GM19099 (cell line): ENCODE measurements around the gene GRIK3.

Source experiments
- POLR2A ChIP-seq: IDR thresholded peaks from 3 replicates; pipeline ENCODE4 v1.6.1; 2011; ENCODE audit warnings: low read depth; ENCODE audit not compliant: insufficient read length; ENCODE audit errors: extremely low read depth

Gene GRIK3

DNA sequence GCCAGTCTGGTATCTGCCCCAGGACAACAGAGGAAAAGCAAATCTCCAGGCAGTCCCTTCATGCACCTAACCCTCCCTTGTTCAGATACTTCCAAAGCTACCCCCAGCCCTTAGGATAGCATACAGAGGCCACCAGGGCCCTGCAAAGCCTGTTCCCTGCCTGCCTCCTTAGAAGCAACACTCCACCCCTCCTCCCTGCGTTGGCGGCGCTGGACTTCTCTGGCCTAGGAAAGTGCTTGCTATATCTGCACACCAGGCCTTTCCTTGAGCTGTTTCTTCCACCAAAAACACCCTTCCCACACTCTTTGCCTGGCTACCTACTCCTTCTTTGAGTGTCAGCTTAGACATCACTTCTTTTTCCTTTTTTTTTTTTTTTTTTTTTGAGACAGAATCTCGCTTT lies 61.3 kb downstream of the GRIK3 start:
- TF ChIP-seq POLR2A: no peak

DNA sequence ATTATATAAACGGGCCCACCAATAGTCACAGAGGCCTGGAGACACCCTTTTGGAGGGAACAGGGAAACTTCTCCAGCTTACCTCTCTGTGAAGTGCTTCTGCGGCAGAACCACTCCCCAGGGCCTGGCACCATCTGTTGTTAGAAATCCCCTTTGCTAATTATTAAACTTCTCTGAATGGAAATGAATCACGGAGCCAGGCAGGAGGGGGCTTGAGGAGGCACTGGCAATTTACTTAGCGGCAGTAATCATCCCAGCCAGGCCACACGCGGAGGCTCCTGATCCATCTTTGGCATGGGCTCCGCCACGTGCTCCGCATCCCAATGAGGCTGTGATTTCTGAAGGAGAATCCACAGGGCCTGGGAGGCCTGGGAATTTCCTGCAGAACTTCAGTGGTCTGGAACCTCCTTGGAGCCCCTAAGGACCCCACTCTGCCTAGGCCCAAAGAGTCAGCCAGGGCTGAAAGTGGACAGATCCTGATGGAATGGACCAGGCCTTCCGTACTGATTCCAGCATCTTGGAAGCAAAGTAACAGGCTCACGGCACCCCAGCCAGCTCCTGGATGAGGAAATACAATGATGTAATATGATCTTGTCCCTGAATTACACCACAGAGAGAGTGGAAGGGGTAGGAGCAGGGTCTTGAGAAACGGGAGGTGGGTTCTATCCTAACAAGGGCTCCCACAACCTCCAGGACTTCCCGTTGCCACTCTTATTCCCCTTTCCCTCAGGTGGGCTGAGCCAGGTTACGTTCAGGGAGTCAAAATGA lies 62.3 kb downstream of the GRIK3 start:
- no peak for TF ChIP-seq POLR2A

DNA sequence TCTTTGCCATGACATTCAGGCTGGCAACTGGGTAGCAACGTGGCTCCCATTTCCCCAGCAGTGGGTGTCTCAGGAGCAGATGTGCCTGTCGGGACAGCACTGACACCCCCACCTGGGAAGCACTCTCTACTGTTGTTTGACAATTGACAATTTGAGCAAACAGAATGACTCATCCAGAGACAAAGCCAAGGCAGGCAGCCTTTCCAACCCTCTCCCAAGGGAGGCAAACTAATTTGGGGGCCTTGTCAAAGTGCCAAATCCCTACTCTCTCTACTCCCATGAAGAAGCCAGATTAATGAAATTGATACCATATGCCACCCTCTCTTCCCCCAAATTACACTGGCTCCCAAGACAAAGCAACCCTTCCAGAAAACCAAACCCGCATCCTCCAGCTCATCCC lies 65.6 kb downstream of the GRIK3 start:
- TF ChIP-seq POLR2A: no peak

DNA sequence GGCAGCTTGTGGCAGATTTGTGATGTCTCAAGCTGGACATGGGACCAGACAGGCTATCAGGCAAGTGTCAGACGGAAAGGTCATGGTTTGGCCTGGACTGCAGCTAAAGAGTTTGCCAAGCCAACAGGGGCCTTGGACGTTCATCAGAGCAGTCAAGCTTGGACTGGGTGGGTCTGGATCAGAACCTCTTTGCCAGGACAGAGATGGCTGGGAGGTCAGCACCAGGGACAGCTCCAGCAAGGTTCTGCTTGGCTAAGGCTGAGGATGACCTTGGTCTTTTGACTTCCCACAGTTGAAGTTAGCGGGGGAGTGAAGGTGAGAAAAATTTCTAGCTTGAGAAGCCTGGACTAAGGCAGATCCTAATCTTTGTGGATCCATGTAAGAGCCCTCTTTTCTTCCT lies 68.1 kb downstream of the GRIK3 start:
- no peak for TF ChIP-seq POLR2A

DNA sequence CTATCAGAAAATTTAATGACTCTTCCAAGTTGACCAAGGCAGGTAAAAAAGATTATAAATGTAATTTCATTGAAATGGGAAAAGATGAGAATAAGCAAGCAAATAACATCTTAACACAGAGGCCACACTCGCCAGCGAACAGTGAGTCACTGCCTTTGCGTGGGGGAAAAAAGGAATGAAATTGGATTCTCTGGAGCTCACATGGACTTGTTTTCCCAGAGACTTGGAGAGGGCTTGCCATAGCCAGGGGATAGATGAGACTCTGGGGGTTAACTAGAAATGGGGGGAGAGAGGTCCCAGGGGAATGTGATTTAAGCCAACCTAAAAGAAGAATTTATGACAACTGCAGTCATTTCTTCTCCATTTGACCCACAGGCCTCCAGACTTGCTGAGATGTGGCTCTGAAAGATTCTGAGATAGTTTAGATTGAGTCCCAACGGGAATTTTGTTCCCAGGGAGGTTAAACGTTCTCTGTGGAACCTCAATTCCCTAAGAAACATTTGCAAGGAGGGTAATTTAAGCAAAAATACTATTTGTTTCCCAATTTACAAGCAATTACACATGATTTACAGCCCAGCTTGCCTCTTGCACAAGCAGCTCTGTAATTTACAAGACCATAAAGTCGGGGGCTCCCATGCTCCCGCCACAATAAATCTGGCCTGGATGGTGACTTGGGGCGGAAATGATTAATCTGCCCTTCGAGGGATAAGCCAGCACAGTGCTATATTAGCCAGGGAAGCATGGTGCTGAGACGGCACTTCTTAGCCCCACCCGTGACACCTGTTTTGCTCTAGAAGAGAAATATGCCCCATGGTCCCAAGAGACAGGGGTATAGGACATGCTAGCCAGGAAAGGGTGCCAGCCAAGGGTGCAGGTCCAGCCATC lies 68.8 kb downstream of the GRIK3 start:
- no peak for TF ChIP-seq POLR2A

DNA sequence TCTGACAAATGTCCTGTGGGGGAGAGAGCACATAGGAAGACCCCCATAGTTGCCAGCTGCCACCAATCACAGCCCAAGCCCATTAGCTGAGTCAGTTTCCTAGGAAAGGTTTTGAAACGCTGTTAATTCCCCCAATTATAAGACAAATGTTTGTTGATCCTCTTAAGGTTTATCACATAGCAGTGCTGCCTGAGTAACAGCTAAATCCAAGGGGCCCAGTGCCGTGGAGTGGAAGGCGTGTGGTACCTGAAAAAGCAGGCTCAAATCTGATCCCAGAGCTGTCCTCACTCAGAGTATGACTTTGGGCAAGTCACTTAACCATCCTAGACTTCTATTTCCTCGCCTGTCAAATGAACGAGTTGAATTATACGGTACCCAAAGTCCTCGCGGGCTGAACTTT lies 69.5 kb downstream of the GRIK3 start:
- no peak for TF ChIP-seq POLR2A

DNA sequence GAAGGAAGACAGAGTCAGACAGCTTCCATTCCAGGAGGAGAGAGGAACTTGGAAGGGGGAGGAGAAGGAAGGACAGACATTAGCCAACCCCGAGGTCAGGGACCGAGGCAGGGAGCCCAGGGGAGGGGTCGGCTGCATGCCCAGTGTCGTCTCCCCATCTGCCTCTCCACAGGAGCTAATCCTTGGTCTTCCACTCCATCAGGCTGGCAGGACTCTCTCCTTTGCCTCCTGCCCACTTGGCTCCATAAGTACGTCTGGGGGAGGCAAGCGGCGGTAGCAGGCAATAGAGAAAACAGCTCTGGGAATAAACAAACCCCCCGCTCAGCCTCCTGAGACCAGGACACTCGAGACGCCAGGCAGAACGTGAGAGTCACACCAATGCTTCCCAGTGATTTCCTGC lies 71.3 kb downstream of the GRIK3 start:
- no peak for TF ChIP-seq POLR2A

DNA sequence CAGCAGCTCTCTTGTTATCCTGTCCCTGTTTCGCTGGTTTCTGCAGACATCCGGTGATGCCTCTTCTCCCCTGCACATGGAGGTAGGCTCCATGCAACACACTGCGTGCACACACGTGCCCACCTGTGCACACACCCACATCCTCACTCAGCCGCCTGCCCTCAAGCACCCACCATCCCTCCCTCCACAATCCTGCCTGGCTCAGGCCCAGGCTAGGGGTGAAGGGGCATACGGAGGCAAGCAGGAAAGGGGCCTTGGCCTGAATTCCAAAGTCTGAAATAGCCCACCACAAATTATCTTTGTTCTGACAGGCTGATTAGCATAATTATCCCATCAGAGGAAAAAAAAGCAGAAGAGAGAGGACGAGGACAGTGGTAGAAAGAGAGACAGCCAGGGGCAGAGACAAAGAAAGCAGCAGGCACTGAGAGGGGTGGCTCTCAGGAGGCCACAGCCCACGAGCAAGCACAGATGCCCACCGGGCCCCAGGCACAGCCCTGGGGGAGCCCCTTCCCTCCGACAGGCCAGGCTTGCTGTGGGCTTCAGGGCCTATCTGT lies 73.2 kb downstream of the GRIK3 start:
- no peak for TF ChIP-seq POLR2A

DNA sequence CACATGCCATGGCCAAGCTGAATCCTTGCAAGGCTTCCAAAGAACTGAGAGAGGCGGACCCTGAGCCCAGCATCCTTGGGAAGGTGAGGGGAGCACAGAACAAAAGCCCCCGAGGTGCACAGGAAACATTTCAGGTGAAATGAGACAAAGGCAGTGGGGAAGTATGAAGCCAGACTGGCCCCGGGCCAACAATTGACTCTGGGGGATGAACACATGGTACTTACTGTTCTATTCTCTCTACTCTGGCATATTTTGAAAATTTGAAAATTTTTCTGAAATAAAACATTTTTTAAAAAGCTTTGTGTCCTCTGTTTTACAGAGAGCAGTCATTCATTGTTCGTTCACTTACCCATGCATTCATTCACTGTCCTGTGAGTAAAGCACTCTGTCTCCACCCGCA lies 77.7 kb downstream of the GRIK3 start:
- no peak for TF ChIP-seq POLR2A

DNA sequence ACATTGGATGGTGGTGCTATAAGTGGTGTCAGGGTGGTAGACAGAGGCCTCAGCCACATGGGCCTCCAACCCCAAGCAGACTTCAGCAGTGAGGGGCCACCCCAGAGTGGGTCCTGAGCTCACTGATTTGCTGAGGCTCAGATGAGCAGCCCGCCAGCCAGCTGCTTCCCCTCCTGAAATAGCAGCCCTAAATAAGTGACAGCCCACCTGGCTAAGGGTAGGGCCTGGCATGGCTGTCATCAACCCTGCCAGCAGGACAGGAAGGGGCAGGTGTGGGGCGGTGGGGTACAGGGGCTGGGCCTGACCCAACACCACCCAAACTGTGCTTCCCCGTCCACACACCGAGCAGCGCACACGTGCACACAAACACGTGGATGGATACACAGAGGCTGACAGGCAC lies 79.3 kb downstream of the GRIK3 start:
- TF ChIP-seq POLR2A: no peak

DNA sequence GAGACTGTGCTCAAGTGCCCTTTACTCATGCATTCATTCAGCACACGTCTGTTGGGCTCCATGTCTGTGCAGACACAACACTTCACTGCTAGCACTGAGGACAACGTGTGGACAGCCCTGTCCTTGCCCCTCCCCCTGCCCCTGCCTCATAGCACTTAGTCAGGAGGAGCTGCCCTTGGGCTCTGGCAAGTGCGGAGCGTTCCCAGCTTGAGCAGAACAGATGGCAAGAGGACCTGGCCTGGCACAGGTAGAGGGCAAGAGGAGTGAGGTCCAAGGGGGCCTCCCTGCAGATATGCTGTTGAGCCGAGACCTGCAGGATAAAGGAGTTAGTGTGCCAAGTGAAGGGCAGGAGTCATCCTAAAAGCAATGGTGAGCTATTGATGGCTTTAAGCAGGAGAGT lies 81.3 kb downstream of the GRIK3 start:
- TF ChIP-seq POLR2A: no peak

DNA sequence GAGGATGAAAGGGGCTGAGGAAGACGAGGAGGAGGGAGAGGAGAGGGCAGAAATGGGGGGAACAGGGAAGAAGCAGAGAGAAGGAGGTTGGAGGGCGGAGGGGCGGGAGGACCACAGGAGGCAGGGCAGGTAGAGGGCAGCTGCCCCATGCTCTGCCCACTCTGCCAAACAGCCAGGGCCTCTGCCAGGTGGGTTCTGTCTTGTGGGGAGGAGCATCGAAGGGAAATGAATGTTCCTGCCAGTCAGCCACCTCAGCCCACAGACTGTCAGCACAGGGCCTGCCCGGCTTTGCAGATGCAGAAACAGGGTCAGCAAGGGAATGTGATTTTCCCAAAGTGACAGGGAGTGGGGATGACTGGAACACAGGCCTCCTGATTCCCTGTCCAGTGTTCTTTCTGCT lies 82.6 kb downstream of the GRIK3 start:
- no peak for TF ChIP-seq POLR2A

DNA sequence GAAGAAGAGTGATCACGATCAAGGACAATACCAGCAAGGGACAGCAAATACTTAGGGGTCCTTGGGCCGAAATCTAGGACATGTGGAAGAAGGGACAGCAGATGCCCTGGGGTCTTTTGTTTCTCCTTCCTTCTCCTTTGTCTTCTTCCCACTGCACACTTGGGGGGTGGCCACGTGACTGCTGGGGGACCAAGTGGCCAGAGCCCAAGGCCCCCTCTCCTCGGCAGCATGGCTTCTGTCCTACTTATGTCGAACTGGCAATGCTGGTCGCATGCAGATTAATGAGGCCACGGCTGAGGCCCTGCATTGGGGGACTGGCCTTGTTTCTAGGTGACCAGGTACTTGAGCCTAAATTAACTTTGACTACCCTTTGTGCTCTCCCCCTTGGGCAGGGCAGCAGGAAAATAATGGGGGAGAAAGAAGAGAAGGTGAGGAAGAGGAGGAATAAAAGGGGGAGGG lies 83.0 kb downstream of the GRIK3 start:
- no peak for TF ChIP-seq POLR2A

DNA sequence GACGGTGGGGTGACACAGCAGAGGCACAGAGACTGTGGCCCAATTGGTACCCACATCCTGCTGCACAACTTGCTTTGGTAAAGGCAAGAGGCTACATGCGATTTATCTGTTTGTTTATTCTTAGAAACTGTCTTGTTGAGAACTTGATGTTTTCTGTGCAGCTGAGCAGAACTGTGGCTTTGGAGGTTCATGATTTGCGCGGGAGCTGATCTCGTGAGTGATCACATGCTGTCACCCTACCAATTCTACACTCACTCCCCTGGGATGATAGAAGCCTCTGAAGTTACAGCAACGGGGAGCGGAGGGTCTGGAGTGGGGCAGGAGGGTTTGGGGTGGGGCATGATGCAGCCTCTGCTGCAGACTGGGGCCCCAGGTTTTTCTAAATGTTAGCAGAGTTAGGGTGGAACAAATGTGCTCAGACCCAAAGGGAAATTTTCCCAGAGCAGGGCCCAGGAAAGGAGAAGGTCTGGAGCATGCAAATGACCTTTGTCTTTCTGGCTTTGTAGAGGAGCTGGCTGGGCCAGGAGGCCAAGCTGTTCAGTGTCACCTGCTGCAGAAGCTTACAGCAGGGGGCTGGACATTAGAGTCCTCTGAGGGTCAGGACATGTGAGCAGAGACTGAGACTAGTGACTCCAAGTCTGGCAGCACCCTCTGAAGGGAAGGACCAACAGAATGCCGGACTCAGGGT lies 83.6 kb downstream of the GRIK3 start:
- TF ChIP-seq POLR2A: no peak

DNA sequence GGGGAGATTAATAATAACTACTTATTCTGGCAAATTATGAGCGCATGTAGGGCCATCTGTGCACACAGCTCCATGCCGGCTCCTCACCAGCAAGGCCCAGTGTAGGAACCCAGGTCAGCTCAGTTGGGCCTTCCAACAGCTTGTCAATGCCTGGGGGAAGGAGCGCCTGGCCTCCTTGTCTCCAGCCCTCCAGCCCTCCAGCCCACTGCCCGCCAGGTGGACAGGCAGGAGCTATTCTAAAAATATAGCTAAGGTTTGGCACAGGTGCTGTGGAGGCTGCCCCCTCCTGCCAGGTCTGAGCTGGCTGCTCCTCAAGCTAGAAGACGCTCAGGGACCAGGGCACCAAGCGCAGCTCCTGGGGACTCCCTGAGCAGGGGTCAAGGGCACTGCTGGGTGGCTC lies 85.7 kb downstream of the GRIK3 start:
- no peak for TF ChIP-seq POLR2A
